Measurements from ENCODE around the gene KDM5C. TPM values are rescaled to one million over a fixed set of nuclear protein-coding genes. Genes with fewer than 3 reads are reported as not detected.

KDM5C gene
- total RNA-seq, 1 experiment from 2014 or later, result 142 TPM

DNA sequence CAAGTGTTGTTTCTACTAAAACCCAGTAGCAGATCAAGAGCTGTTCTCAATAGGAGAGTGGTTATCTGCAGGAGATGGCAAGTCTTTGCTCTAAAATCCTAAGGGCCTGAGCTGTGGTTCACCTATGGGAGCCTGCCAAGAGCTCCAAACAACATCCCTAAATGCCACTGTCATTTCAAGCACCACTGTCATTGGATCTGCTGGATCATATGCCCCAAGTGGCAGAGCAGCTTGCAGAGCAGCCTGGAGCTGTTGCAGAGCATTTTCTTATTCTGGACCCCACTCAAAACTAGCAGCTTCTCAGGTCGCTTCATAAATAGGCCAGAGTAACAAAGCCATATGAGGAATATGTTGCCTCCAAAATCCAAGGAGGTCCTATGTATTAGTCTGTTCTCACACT, 71.4 kb downstream of the KDM5C start:
- H3K79me2 ChIP-seq (ENCODE audit: low read depth), result no peaks in the 10 kb centered on the region
- intact Hi-C loops (cut with micrococcal nuclease; ENCODE audit: unreplicated experiment), result no loop called here
- ChIA-PET POLR2A (ENCODE audit: unreplicated experiment) (no interaction called here), CTCF (no interaction called here)
- H3K36me3 ChIP-seq (ENCODE audit: low read depth), result no peaks in the 10 kb centered on the region
- TF ChIP-seq EZH2 (IDR thresholded peaks at IDR 0.05; ENCODE audit: low read depth), result no peak
- TF ChIP-seq, protein P1, sequence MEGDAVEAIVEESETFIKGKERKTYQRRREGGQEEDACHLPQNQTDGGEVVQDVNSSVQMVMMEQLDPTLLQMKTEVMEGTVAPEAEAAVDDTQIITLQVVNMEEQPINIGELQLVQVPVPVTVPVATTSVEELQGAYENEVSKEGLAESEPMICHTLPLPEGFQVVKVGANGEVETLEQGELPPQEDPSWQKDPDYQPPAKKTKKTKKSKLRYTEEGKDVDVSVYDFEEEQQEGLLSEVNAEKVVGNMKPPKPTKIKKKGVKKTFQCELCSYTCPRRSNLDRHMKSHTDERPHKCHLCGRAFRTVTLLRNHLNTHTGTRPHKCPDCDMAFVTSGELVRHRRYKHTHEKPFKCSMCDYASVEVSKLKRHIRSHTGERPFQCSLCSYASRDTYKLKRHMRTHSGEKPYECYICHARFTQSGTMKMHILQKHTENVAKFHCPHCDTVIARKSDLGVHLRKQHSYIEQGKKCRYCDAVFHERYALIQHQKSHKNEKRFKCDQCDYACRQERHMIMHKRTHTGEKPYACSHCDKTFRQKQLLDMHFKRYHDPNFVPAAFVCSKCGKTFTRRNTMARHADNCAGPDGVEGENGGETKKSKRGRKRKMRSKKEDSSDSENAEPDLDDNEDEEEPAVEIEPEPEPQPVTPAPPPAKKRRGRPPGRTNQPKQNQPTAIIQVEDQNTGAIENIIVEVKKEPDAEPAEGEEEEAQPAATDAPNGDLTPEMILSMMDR (conservative IDR thresholded peaks at IDR 0.05), result no peak
- no TSS peak for BruUV-seq (replicated peaks)
- H4K20me1 ChIP-seq (ENCODE audit: insufficient read depth), result no peaks in the 10 kb centered on the region
- DNase-seq, result no peak
- no peaks in the 10 kb centered on the region for H3K9me2 ChIP-seq (ENCODE audit: insufficient read depth)
- H2AFZ ChIP-seq, result no peak overlapping the region
- H3K4me2 ChIP-seq, result no peak overlapping the region
- H3K4me1 ChIP-seq (replicated peaks; ENCODE audit: insufficient read depth), result no peaks in the 10 kb centered on the region
- H3K9me3 ChIP-seq (ENCODE audit: insufficient read depth, low read depth), result no peaks in the 10 kb centered on the region
- H3K4me3 ChIP-seq, result no peak overlapping the region
- no peaks in the 10 kb centered on the region for H3F3A ChIP-seq (ENCODE audit: insufficient read depth, low read depth)
- H3K27me3 ChIP-seq (ENCODE audit: insufficient read depth, low read depth), result no peaks in the 10 kb centered on the region
- H3K27ac ChIP-seq, result no peak overlapping the region

Small RNA genes lying within 50 kb of the gene (microRNA-seq; reads per million reads assigned to microRNA genes)
- gene MIR6894 (ENCODE audit: borderline number of aligned reads, borderline replicate concordance), result 2.7 reads per million
- gene MIR6895 (ENCODE audit: borderline number of aligned reads, borderline replicate concordance), result not detected

Other genes with a start within 250 kb of the KDM5C start
- 5.1 and 7.0 TPM in 2 replicates for gene GPR173, start 176.4 kb downstream of the KDM5C start, total RNA-seq (2021)
- 17.2 and 26.0 TPM in 2 replicates for gene TSPYL2, start 142.8 kb downstream of the KDM5C start, total RNA-seq (2021)
- 25.1 and 25.3 TPM in 2 replicates for gene KANTR, start 131.1 kb downstream of the KDM5C start, total RNA-seq (2021)
- 45.7 and 49.3 TPM in 2 replicates for gene IQSEC2, start 56.4 kb upstream of the KDM5C start, total RNA-seq (2021)
- gene SMC1A, start 197.4 kb upstream of the KDM5C start, total RNA-seq (2021), result 114 and 162 TPM in 2 replicates
- gene RIBC1, start 197.7 kb upstream of the KDM5C start, total RNA-seq (2021), result 2.2 and 4.5 TPM in 2 replicates
- gene HSD17B10, start 209.2 kb upstream of the KDM5C start, total RNA-seq (2021), result 204 and 234 TPM in 2 replicates